K562 (cell line): ENCODE results near the gene RNASEH1. TPM values are rescaled to one million over a fixed set of nuclear protein-coding genes. Genes with fewer than 3 reads are reported as not detected.
A peak's percentile ranks its signal among the peaks of the same experiment; 100 is the strongest.

Experiments
- ATAC-seq: fragments of 200-7000 bp; cut with Tn5 transposase; 3 replicates; pipeline ENCODE4 v1.9.1; 2020; ENCODE audit warnings: moderate library complexity
- BruUV-seq: library from RNA; stranded (reverse); fragments of 400-500 nt; replicated peaks from 2 replicates; lab custom pipeline; 2021; lab: Mats Ljungman, UMichigan
- CTCF ChIA-PET: fragments of 300-600 bp; formaldehyde crosslinking; extraction: SDS; loops from one replicate; lab custom pipeline; 2021; ENCODE audit warnings: low intra/inter-chr PET ratio; lab: Yijun Ruan, JAX
- POLR2A ChIA-PET: fragments of 300-600, 350-650 bp; sonication (Branson Sonifier 250); formaldehyde crosslinking; extraction: SDS; loops from one replicate; lab custom pipeline; 2021; ENCODE audit warnings: antibody characterized with exemption, inconsistent platforms; lab: Yijun Ruan, JAX
- DNase-seq, 4 experiments: peaks; one replicate each; pipeline versions ENCODE4 v3.0.0 to v3.0.0-alpha.2; 2011 to 2018; ENCODE audit warnings: low spot score in 3 of 4, mixed read lengths in 3 of 4; ENCODE audit errors: extremely low read depth in 1 of 4
- FAIRE-seq: peaks from 2 replicates; lab custom pipeline; 2011; peaks lifted over from hg19 to GRCh38; lab: Jason Lieb, UNC
- H2AFZ ChIP-seq: 2 replicates; pipeline ENCODE4 v1.6.0; 2011; ENCODE audit warnings: low read depth, low read length, control low read depth, inconsistent platforms
- H3K27ac ChIP-seq: fragments of 200-600 bp; 3 replicates; pipeline ENCODE4 v1.8.0; 2011; ENCODE audit warnings: low read depth, mild to moderate bottlenecking, control low read depth, inconsistent platforms, low read length, moderate library complexity, mixed read lengths; ENCODE audit errors: extremely low read depth
- H3K27me3 ChIP-seq, 2 experiments: fragments of 300-600 bp in 1 of 2; 2 replicates in 1 of 2; 3 replicates in 1 of 2; pipeline versions ENCODE4 v1.6.0 to v1.8.0; 2011; ENCODE audit warnings: inconsistent platforms in 2 of 2, low read length in 2 of 2, mild to moderate bottlenecking in 1 of 2, mixed read lengths in 1 of 2, moderate library complexity in 1 of 2; ENCODE audit not compliant: control insufficient read depth in 2 of 2, insufficient read depth in 2 of 2
- H3K36me3 ChIP-seq: fragments of 300-600 bp; 3 replicates; pipeline ENCODE4 v1.8.0; 2011; ENCODE audit warnings: mild to moderate bottlenecking, low read length, inconsistent platforms; ENCODE audit not compliant: control insufficient read depth, insufficient read depth
- H3K4me1 ChIP-seq, 2 experiments: fragments of 200-600 bp in 1 of 2; replicated peaks in 1 of 2; 2 replicates in 1 of 2; 3 replicates in 1 of 2; pipeline versions ENCODE4 v1.5.1 to v1.8.0; 2011; ENCODE audit warnings: inconsistent platforms in 2 of 2, low read length in 2 of 2, mild to moderate bottlenecking in 1 of 2, mixed read lengths in 1 of 2, moderate library complexity in 1 of 2; ENCODE audit not compliant: control insufficient read depth in 2 of 2, insufficient read depth in 2 of 2
- H3K4me2 ChIP-seq: 2 replicates; pipeline ENCODE4 v1.6.1; 2011; ENCODE audit warnings: low read length, control low read depth, inconsistent platforms, mixed read lengths; ENCODE audit not compliant: insufficient read depth
- H3K4me3 ChIP-seq: fragments of 200-600 bp; sonication (generic), shearing (Covaris generic); 2 replicates; pipeline ENCODE4 v1.5.1; 2016; ENCODE audit warnings: control low read depth, inconsistent platforms
- H3K79me2 ChIP-seq: fragments of 200-600 bp; 3 replicates; pipeline ENCODE4 v1.8.0; 2011; ENCODE audit warnings: low read length, inconsistent platforms; ENCODE audit not compliant: control insufficient read depth, insufficient read depth
- H3K9ac ChIP-seq, 2 experiments: 2 replicates each; pipeline versions ENCODE4 v1.6.0 to v1.6.1; 2011; ENCODE audit warnings: low read depth in 2 of 2, low read length in 2 of 2, control low read depth in 1 of 2, inconsistent platforms in 1 of 2, mild to moderate bottlenecking in 1 of 2, mixed read lengths in 1 of 2; ENCODE audit not compliant: insufficient read depth in 1 of 2
- H3K9me1 ChIP-seq: one replicate; pipeline ENCODE4 v1.6.0; 2011; ENCODE audit warnings: inconsistent platforms, mild to moderate bottlenecking, low read length, moderate library complexity; ENCODE audit not compliant: control insufficient read depth, insufficient read depth
- H3K9me3 ChIP-seq: replicated peaks from 2 replicates; pipeline ENCODE4 v1.5.1; 2011; ENCODE audit warnings: low read depth, low read length, inconsistent platforms; ENCODE audit not compliant: control insufficient read depth, insufficient read depth
- H4K20me1 ChIP-seq: replicated peaks from 2 replicates; pipeline ENCODE4 v1.6.1; 2011; ENCODE audit warnings: low read length, inconsistent platforms, mixed read lengths; ENCODE audit not compliant: control insufficient read depth, insufficient read depth
- BRCA1 ChIP-seq, 2 experiments: fragments of 450-650 bp in 1 of 2; sonication (generic) in 1 of 2; formaldehyde crosslinking in 1 of 2; IDR thresholded peaks; 2 replicates each; pipeline versions ENCODE4 v1.5.0 to v1.6.1; 2017 to 2020; ENCODE audit warnings: mild to moderate bottlenecking in 1 of 2, missing genetic modification reagents in 1 of 2
- COPS2 ChIP-seq: fragments of 450-650 bp; conservative IDR thresholded peaks from 2 replicates; pipeline ENCODE4 v1.6.1; 2016; ENCODE audit warnings: mild to moderate bottlenecking, moderate library complexity
- FOXJ2 ChIP-seq: fragments of 200-800 bp; sonication (Bioruptor generic); IDR thresholded peaks from 2 replicates; pipeline ENCODE4 v1.6.1; 2016; ENCODE audit warnings: missing genetic modification characterization, missing compliant biosample characterization
- HNRNPL ChIP-seq: fragments of 200-400 bp; formaldehyde crosslinking; IDR thresholded peaks from 2 replicates; pipeline ENCODE4 v1.6.1; 2017; ENCODE audit warnings: low read depth, mild to moderate bottlenecking, low read length
- HOXB6 ChIP-seq: fragments of 250-450 bp; sonication (Bioruptor Pico); IDR thresholded peaks from 2 replicates; pipeline ENCODE4 v1.5.1; 2022; ENCODE audit warnings: mild to moderate bottlenecking, borderline replicate concordance
- KHSRP ChIP-seq: fragments of 450-650 bp; IDR thresholded peaks from 2 replicates; pipeline ENCODE4 v1.6.1; 2017
- L3MBTL2 ChIP-seq: fragments of 450-650 bp; IDR thresholded peaks from 2 replicates; pipeline ENCODE4 v1.6.1; 2016; ENCODE audit warnings: mild to moderate bottlenecking, moderate library complexity
- RBM25 ChIP-seq: fragments of 200-400 bp; formaldehyde crosslinking; IDR thresholded peaks from 2 replicates; pipeline ENCODE4 v1.6.1; 2018; ENCODE audit warnings: low read length, low read depth, moderate library complexity; ENCODE audit not compliant: severe bottlenecking
- RHOXF2B ChIP-seq: fragments of 250-450 bp; sonication (Bioruptor Pico); conservative IDR thresholded peaks from 2 replicates; pipeline ENCODE4 v1.5.1; 2021
- SMC3 ChIP-seq: conservative IDR thresholded peaks from 2 replicates; pipeline ENCODE4 v1.6.1; 2011; ENCODE audit warnings: low read depth, low read length, improper control_type of control experiment; ENCODE audit not compliant: insufficient read depth
- ZNF41 ChIP-seq: fragments of 250-450 bp; sonication (Bioruptor Pico); conservative IDR thresholded peaks from 2 replicates; pipeline ENCODE4 v1.4.0; 2020; ENCODE audit warnings: mild to moderate bottlenecking
- ZSCAN29 ChIP-seq: fragments of 450-650 bp; IDR thresholded peaks from 2 replicates; pipeline ENCODE4 v1.6.1; 2017
- WGBS: fragments of 100-300 bp; shearing (Covaris generic); methylation state at CpG from one replicate; pipeline ENCODE4 v1.1.6; 2016; ENCODE audit warnings: low coverage, mixed read lengths; ENCODE audit not compliant: insufficient coverage; ENCODE audit errors: missing lambda C conversion rate; 5-methylcytosine and 5-hydroxymethylcytosine counted together
- in situ Hi-C: fragments of 300-500 bp; cut with MboI; formaldehyde crosslinking; loops from 4 replicates; pipeline ENCODE4 v1.15.0; 2018; ENCODE audit warnings: inconsistent platforms, mixed read lengths
- intact Hi-C: fragments of 100-400 bp; cut with micrococcal nuclease; formaldehyde crosslinking; loops from 2 replicates; pipeline ENCODE4 v1.14.2; 2022
- polyA plus RNA-seq, 8 experiments: library from polyadenylated mRNA; depleted of rRNA in 4 of 8; stranded (reverse) in 5 of 8; unstranded in 3 of 8; fragments of >200 nt; fragmentation: Nextera tagmentation in 2 of 8; fragmentation: Illumina TruSeq in 1 of 8; extraction: Ambion mirVana in 2 of 8; extraction: Trizol in 1 of 8; gene quantifications; 2 replicates each; pipeline versions ENCODE4 v1.2.1 to v1.2.3, GENCODE V29; 2011 to 2014; ENCODE audit warnings: inconsistent platforms in 1 of 8, missing spikeins in 1 of 8
- total RNA-seq, 7 experiments: library from RNA; depleted of rRNA in 6 of 7; stranded (reverse); fragments of >200 nt in 6 of 7; fragmentation: Illumina TruSeq in 2 of 7; extraction: Trizol in 2 of 7; gene quantifications; 2 replicates each; pipeline versions ENCODE4 v1.2.1 to v1.2.3, GENCODE V29; 2011 to 2021; ENCODE audit warnings: low replicate concordance in 1 of 7
- TF ChIP-seq, protein P1 (sequence below): sonication (generic); formaldehyde crosslinking; IDR thresholded peaks from 2 replicates; pipeline ENCODE4 v1.4.0; 2020; ENCODE audit warnings: mild to moderate bottlenecking, missing genetic modification reagents
- TF ChIP-seq, protein P2 (sequence below): fragments of 450-650 bp; IDR thresholded peaks from 2 replicates; pipeline ENCODE4 v1.6.1; 2018; ENCODE audit not compliant: partially characterized antibody
- TF ChIP-seq, protein P3 (sequence below): sonication (generic); formaldehyde crosslinking; IDR thresholded peaks from 2 replicates; pipeline ENCODE4 v1.8.1; 2022; ENCODE audit warnings: missing genetic modification reagents
- TF ChIP-seq, protein P4 (sequence below): sonication (generic); formaldehyde crosslinking; IDR thresholded peaks from 2 replicates; pipeline ENCODE4 v1.8.0; 2023; ENCODE audit warnings: mild to moderate bottlenecking, missing genetic modification reagents

RNASEH1 gene
- total and polyA plus RNA-seq, 9 of the 15 experiments (the other 6 are each of a cell fraction or from before 2014, with no cell fraction given): 25.7 to 47.5 (median 42.8) TPM

DNA sequence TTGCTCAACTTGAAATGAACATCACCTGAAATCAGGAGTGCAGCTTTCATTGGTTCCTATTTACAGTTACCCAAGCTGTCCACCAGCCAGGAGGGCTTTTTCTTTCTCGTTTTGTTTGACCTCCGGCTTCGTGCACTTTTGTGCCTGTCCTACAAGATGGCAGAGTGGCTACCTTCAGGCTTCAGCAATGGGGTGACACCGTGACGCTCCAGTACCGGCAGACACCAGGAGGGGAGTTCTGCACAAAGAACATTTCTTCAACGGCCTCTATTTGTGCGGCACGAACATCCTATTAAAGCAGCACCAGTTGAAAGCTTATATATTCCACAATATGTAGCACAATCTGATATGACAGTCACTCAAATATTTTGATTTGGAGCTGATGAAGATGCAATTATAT is 18.3 kb downstream of the RNASEH1 start:
- POLR2A ChIA-PET: interaction anchor here (1.2 kb wide), 1 partner anchor 15 kb away, joined by 3 read pairs; no protein-coding TSS in a partner anchor
- no peak overlapping the region for H3K9ac ChIP-seq
- H3K4me3 ChIP-seq: no peak overlapping the region
- H3K27me3 ChIP-seq: no peaks in the 10 kb centered on the region
- H2AFZ ChIP-seq: no peak overlapping the region
- FAIRE-seq (no peak), ATAC-seq (no peak), DNase-seq (peak in 1 of 4 experiments; percentile 20)
- peaks cover 49% of the 10 kb centered on the region for H3K36me3 ChIP-seq
- CTCF ChIA-PET: no interaction called here
- in situ Hi-C loops: no loop called here
- H3K79me2 ChIP-seq: peaks cover 4% of the 10 kb centered on the region
- H3K4me2 ChIP-seq: no peak overlapping the region
- no TSS peak for BruUV-seq
- no peak overlapping the region for H3K27ac ChIP-seq
- H3K9me3 ChIP-seq: 0 out of 2 replicates have a peak, but pooled peaks cover 1% of the 10 kb centered on the region
- WGBS: 85% methylated on average over 9 of the region's 9 CpGs
- H4K20me1 ChIP-seq: no peaks in the 10 kb centered on the region
- intact Hi-C loops: loop anchor here (2.0 to 5.0 kb wide), 2 partner anchors 13 to 112 kb away; no protein-coding TSS in a partner anchor
- H3K9me1 ChIP-seq: no peaks in the 10 kb centered on the region
- H3K4me1 ChIP-seq: peaks cover 9 to 14% of the 10 kb centered on the region in 2 experiments; a peak in 4 of 5 replicates
- TF ChIP-seq, protein P1, sequence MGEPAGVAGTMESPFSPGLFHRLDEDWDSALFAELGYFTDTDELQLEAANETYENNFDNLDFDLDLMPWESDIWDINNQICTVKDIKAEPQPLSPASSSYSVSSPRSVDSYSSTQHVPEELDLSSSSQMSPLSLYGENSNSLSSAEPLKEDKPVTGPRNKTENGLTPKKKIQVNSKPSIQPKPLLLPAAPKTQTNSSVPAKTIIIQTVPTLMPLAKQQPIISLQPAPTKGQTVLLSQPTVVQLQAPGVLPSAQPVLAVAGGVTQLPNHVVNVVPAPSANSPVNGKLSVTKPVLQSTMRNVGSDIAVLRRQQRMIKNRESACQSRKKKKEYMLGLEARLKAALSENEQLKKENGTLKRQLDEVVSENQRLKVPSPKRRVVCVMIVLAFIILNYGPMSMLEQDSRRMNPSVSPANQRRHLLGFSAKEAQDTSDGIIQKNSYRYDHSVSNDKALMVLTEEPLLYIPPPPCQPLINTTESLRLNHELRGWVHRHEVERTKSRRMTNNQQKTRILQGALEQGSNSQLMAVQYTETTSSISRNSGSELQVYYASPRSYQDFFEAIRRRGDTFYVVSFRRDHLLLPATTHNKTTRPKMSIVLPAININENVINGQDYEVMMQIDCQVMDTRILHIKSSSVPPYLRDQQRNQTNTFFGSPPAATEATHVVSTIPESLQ: no peak
- no peak for TF ChIP-seq ZNF41 (CRISPR knock-in tag)
- TF ChIP-seq RBM25: no peak
- no peak for TF ChIP-seq SMC3
- no peak for TF ChIP-seq BRCA1 (IDR thresholded peaks at IDR 0.05)
- TF ChIP-seq BRCA1 (CRISPR knock-in tag; IDR thresholded peaks at IDR 0.05): no peak
- TF ChIP-seq COPS2: no peak
- TF ChIP-seq, protein P2, sequence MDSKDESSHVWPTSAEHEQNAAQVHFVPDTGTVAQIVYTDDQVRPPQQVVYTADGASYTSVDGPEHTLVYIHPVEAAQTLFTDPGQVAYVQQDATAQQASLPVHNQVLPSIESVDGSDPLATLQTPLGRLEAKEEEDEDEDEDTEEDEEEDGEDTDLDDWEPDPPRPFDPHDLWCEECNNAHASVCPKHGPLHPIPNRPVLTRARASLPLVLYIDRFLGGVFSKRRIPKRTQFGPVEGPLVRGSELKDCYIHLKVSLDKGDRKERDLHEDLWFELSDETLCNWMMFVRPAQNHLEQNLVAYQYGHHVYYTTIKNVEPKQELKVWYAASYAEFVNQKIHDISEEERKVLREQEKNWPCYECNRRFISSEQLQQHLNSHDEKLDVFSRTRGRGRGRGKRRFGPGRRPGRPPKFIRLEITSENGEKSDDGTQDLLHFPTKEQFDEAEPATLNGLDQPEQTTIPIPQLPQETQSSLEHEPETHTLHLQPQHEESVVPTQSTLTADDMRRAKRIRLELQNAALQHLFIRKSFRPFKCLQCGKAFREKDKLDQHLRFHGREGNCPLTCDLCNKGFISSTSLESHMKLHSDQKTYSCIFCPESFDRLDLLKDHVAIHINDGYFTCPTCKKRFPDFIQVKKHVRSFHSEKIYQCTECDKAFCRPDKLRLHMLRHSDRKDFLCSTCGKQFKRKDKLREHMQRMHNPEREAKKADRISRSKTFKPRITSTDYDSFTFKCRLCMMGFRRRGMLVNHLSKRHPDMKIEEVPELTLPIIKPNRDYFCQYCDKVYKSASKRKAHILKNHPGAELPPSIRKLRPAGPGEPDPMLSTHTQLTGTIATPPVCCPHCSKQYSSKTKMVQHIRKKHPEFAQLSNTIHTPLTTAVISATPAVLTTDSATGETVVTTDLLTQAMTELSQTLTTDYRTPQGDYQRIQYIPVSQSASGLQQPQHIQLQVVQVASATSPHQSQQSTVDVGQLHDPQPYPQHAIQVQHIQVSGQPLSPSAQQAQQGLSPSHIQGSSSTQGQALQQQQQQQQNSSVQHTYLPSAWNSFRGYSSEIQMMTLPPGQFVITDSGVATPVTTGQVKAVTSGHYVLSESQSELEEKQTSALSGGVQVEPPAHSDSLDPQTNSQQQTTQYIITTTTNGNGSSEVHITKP: no peak
- TF ChIP-seq KHSRP: no peak
- TF ChIP-seq L3MBTL2: no peak
- TF ChIP-seq RHOXF2B (CRISPR knock-in tag): no peak
- no peak for TF ChIP-seq HOXB6
- TF ChIP-seq, protein P3, sequence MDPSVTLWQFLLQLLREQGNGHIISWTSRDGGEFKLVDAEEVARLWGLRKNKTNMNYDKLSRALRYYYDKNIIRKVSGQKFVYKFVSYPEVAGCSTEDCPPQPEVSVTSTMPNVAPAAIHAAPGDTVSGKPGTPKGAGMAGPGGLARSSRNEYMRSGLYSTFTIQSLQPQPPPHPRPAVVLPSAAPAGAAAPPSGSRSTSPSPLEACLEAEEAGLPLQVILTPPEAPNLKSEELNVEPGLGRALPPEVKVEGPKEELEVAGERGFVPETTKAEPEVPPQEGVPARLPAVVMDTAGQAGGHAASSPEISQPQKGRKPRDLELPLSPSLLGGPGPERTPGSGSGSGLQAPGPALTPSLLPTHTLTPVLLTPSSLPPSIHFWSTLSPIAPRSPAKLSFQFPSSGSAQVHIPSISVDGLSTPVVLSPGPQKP (CRISPR knock-in tag): no peak
- TF ChIP-seq FOXJ2: no peak
- TF ChIP-seq HNRNPL: no peak
- TF ChIP-seq ZSCAN29: no peak
- TF ChIP-seq, protein P4, sequence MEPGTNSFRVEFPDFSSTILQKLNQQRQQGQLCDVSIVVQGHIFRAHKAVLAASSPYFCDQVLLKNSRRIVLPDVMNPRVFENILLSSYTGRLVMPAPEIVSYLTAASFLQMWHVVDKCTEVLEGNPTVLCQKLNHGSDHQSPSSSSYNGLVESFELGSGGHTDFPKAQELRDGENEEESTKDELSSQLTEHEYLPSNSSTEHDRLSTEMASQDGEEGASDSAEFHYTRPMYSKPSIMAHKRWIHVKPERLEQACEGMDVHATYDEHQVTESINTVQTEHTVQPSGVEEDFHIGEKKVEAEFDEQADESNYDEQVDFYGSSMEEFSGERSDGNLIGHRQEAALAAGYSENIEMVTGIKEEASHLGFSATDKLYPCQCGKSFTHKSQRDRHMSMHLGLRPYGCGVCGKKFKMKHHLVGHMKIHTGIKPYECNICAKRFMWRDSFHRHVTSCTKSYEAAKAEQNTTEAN (CRISPR knock-in tag): no peak
